Measurements from ENCODE around the gene PLSCR1.

PLSCR1 gene

GRCh38 chr3:146550070-146550615, 5.7 kb upstream of the PLSCR1 start:
- H3K36me3 ChIP-seq (ENCODE audit: insufficient read depth, insufficient read length, low read length) = no peaks in the 10 kb centered on the region
- H3K27me3 ChIP-seq (ENCODE audit: insufficient read depth, insufficient read length) = no peaks in the 10 kb centered on the region
- TF ChIP-seq YY1 (IDR thresholded peaks at IDR 0.05; ENCODE audit: insufficient read depth, insufficient read length) (no peak), ZNF274 (IDR thresholded peaks at IDR 0.05; ENCODE audit: low read depth, low read length) (no peak), SUZ12 (IDR thresholded peaks at IDR 0.05; ENCODE audit: extremely low read depth, insufficient read depth, insufficient read length) (no peak)
- H3K9me3 ChIP-seq (ENCODE audit: insufficient read depth, low read length) = no peaks in the 10 kb centered on the region
- H3K4me1 ChIP-seq (ENCODE audit: insufficient read depth, insufficient read length) = no peaks in the 10 kb centered on the region
- H3K9ac ChIP-seq (ENCODE audit: insufficient read length, low read depth) = no peak overlapping the region
- DNase-seq (ENCODE audit: low read depth, low spot score) = no peak
- no peak overlapping the region for H3K4me3 ChIP-seq (ENCODE audit: insufficient read length, low read depth)

DNA sequence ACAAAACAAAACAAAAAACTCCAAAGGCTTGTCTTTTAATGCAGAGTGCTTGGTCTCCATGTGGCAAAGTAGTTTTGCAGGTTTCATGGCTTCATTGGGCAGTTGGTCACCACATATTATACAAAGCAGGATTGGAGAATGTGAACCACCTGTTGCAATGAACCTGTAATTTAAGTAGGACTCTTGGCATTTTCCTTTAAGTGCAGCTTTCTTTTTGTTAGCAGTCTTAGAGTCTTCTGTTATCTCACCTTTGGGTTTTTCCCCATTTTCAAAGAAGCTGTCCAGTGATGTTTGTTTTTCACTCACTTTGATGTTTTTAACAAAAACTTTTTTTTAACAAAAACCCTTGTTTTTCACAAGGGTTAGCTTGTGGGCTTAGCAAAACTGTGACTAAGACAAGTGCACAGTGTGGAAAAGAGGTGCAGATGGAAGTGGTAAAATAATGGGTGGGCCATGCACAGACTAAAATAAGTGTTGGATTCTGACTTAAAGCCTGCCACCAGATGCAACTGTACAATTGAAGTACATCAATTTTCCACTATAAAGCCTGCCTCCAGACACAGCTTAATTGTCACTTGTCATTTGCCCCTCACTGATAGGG, 2.9 kb upstream of the PLSCR1 start:
- Histone ChIP-seq H3K36me3 (ENCODE audit: insufficient read depth, insufficient read length, low read length) (no peaks in the 10 kb centered on the region), H3K9ac (ENCODE audit: insufficient read length, low read depth) (no peak overlapping the region), H3K4me3 (ENCODE audit: insufficient read length, low read depth) (no peak overlapping the region), H3K4me1 (ENCODE audit: insufficient read depth, insufficient read length) (no peaks in the 10 kb centered on the region), H3K9me3 (ENCODE audit: insufficient read depth, low read length) (no peaks in the 10 kb centered on the region), H3K27me3 (ENCODE audit: insufficient read depth, insufficient read length) (no peaks in the 10 kb centered on the region)
- TF ChIP-seq ZNF274 (IDR thresholded peaks at IDR 0.05; ENCODE audit: low read depth, low read length) = no peak
- no peak for TF ChIP-seq YY1 (IDR thresholded peaks at IDR 0.05; ENCODE audit: insufficient read depth, insufficient read length)
- TF ChIP-seq SUZ12 (IDR thresholded peaks at IDR 0.05; ENCODE audit: extremely low read depth, insufficient read depth, insufficient read length) = no peak
- DNase-seq (ENCODE audit: low read depth, low spot score) = no peak

GRCh38 chr3:146546366-146546965, 2.1 kb upstream of the PLSCR1 start:
- TF ChIP-seq YY1 (IDR thresholded peaks at IDR 0.05; ENCODE audit: insufficient read depth, insufficient read length) (no peak), ZNF274 (IDR thresholded peaks at IDR 0.05; ENCODE audit: low read depth, low read length) (no peak), SUZ12 (IDR thresholded peaks at IDR 0.05; ENCODE audit: extremely low read depth, insufficient read depth, insufficient read length) (no peak)
- no peaks in the 10 kb centered on the region for H3K9me3 ChIP-seq (ENCODE audit: insufficient read depth, low read length)
- no peak overlapping the region for H3K4me3 ChIP-seq (ENCODE audit: insufficient read length, low read depth)
- H3K4me1 ChIP-seq (ENCODE audit: insufficient read depth, insufficient read length) = no peaks in the 10 kb centered on the region
- no peaks in the 10 kb centered on the region for H3K27me3 ChIP-seq (ENCODE audit: insufficient read depth, insufficient read length)
- no peak for DNase-seq (ENCODE audit: low read depth, low spot score)
- H3K36me3 ChIP-seq (ENCODE audit: insufficient read depth, insufficient read length, low read length) = peaks cover 3% of the 10 kb centered on the region
- H3K9ac ChIP-seq (ENCODE audit: insufficient read length, low read depth) = no peak overlapping the region

- Histone ChIP-seq H3K9me3 (ENCODE audit: insufficient read depth, low read length) (no peaks in the 10 kb centered on the region), H3K4me1 (ENCODE audit: insufficient read depth, insufficient read length) (no peaks in the 10 kb centered on the region), H3K9ac (ENCODE audit: insufficient read length, low read depth) (no peak overlapping the region), H3K27me3 (ENCODE audit: insufficient read depth, insufficient read length) (no peaks in the 10 kb centered on the region), H3K36me3 (ENCODE audit: insufficient read depth, insufficient read length, low read length) (peaks cover 3% of the 10 kb centered on the region), H3K4me3 (ENCODE audit: insufficient read length, low read depth) (peak overlapping the region; percentile 69)
- DNase-seq (ENCODE audit: low read depth, low spot score) = no peak
- no peak for TF ChIP-seq YY1 (IDR thresholded peaks at IDR 0.05; ENCODE audit: insufficient read depth, insufficient read length)
- TF ChIP-seq ZNF274 (IDR thresholded peaks at IDR 0.05; ENCODE audit: low read depth, low read length) = no peak
- no peak for TF ChIP-seq SUZ12 (IDR thresholded peaks at IDR 0.05; ENCODE audit: extremely low read depth, insufficient read depth, insufficient read length)
Measured at GRCh38 chr3:146544929-146545528, 622 bp upstream of the PLSCR1 start.

- no peaks in the 10 kb centered on the region for H3K4me1 ChIP-seq (ENCODE audit: insufficient read depth, insufficient read length)
- H3K36me3 ChIP-seq (ENCODE audit: insufficient read depth, insufficient read length, low read length) = peaks cover 3% of the 10 kb centered on the region
Measured at GRCh38 chr3:146543461-146544001, 876 bp downstream of the PLSCR1 start.

GRCh38 chr3:146542978-146543377, 1.4 kb downstream of the PLSCR1 start:
- H3K9me3 ChIP-seq (ENCODE audit: insufficient read depth, low read length) = no peaks in the 10 kb centered on the region
- no peak for DNase-seq (ENCODE audit: low read depth, low spot score)
- H3K4me3 ChIP-seq (ENCODE audit: insufficient read length, low read depth) = no peak overlapping the region
- peaks cover 3% of the 10 kb centered on the region for H3K36me3 ChIP-seq (ENCODE audit: insufficient read depth, insufficient read length, low read length)
- H3K27me3 ChIP-seq (ENCODE audit: insufficient read depth, insufficient read length) = no peaks in the 10 kb centered on the region
- no peaks in the 10 kb centered on the region for H3K4me1 ChIP-seq (ENCODE audit: insufficient read depth, insufficient read length)
- peak overlapping the region; percentile 84 for H3K9ac ChIP-seq (ENCODE audit: insufficient read length, low read depth)
- no peak for TF ChIP-seq SUZ12 (IDR thresholded peaks at IDR 0.05; ENCODE audit: extremely low read depth, insufficient read depth, insufficient read length)
- no peak for TF ChIP-seq ZNF274 (IDR thresholded peaks at IDR 0.05; ENCODE audit: low read depth, low read length)
- no peak for TF ChIP-seq YY1 (IDR thresholded peaks at IDR 0.05; ENCODE audit: insufficient read depth, insufficient read length)

More at GRCh38 chr3:146543461-146544001, 876 bp downstream of the PLSCR1 start:
- Histone ChIP-seq H3K9me3 (ENCODE audit: insufficient read depth, low read length) (no peaks in the 10 kb centered on the region), H3K27me3 (ENCODE audit: insufficient read depth, insufficient read length) (no peaks in the 10 kb centered on the region), H3K9ac (ENCODE audit: insufficient read length, low read depth) (peak overlapping the region; percentile 84), H3K4me3 (ENCODE audit: insufficient read length, low read depth) (peak overlapping the region; percentile 69)
- no peak for TF ChIP-seq SUZ12 (IDR thresholded peaks at IDR 0.05; ENCODE audit: extremely low read depth, insufficient read depth, insufficient read length)
- no peak for TF ChIP-seq YY1 (IDR thresholded peaks at IDR 0.05; ENCODE audit: insufficient read depth, insufficient read length)
- TF ChIP-seq ZNF274 (IDR thresholded peaks at IDR 0.05; ENCODE audit: low read depth, low read length) = no peak
- DNase-seq (ENCODE audit: low read depth, low spot score) = no peak

GRCh38 chr3:146542179-146542578, 2.2 kb downstream of the PLSCR1 start:
- Histone ChIP-seq H3K9me3 (ENCODE audit: insufficient read depth, low read length) (no peaks in the 10 kb centered on the region), H3K9ac (ENCODE audit: insufficient read length, low read depth) (no peak overlapping the region), H3K4me1 (ENCODE audit: insufficient read depth, insufficient read length) (no peaks in the 10 kb centered on the region), H3K27me3 (ENCODE audit: insufficient read depth, insufficient read length) (no peaks in the 10 kb centered on the region), H3K4me3 (ENCODE audit: insufficient read length, low read depth) (no peak overlapping the region), H3K36me3 (ENCODE audit: insufficient read depth, insufficient read length, low read length) (peaks cover 3% of the 10 kb centered on the region)
- TF ChIP-seq ZNF274 (IDR thresholded peaks at IDR 0.05; ENCODE audit: low read depth, low read length) = no peak
- no peak for TF ChIP-seq YY1 (IDR thresholded peaks at IDR 0.05; ENCODE audit: insufficient read depth, insufficient read length)
- TF ChIP-seq SUZ12 (IDR thresholded peaks at IDR 0.05; ENCODE audit: extremely low read depth, insufficient read depth, insufficient read length) = no peak
- DNase-seq (ENCODE audit: low read depth, low spot score) = no peak

Data from NT2/D1 (cell line).